WTC11 (cell line): Measurements from ENCODE around the gene PRAME. TPM values are rescaled to one million over a fixed set of nuclear protein-coding genes. Genes with fewer than 3 reads are reported as not detected.

Experiments used
- ATAC-seq: fragments of 200-7000 bp; cut with Tn5 transposase; 2 replicates; pipeline ENCODE4 v1.10.0; 2021; ENCODE audit warnings: mild to moderate bottlenecking, moderate library complexity
- CTCF ChIA-PET: fragments of 300-600 bp; sonication (Branson Sonifier 250); formaldehyde crosslinking; loops from one replicate; lab custom pipeline; 2021; ENCODE audit warnings: antibody characterized with exemption; lab: Charles Lee
- POLR2A ChIA-PET: fragments of 350-600 bp; sonication (Branson Sonifier 250); formaldehyde crosslinking; loops from one replicate; lab custom pipeline; 2021; ENCODE audit warnings: antibody characterized with exemption; lab: Charles Lee
- DNase-seq: peaks from one replicate; pipeline ENCODE4 v3.0.0; 2021; ENCODE audit warnings: low spot score
- H3K27ac Mint-ChIP-seq: 2 replicates; pipeline ENCODE4 v1.8.0; 2021; ENCODE audit warnings: mixed read lengths
- H3K27me3 Mint-ChIP-seq: 2 replicates; pipeline ENCODE4 v1.8.0; 2021; ENCODE audit warnings: low read depth, mild to moderate bottlenecking, moderate library complexity, mixed read lengths
- H3K36me3 Mint-ChIP-seq: 2 replicates; pipeline ENCODE4 v1.8.0; 2021; ENCODE audit warnings: mixed read lengths
- H3K4me1 Mint-ChIP-seq: 2 replicates; pipeline ENCODE4 v1.8.0; 2022; ENCODE audit warnings: mixed read lengths
- H3K4me3 Mint-ChIP-seq: 2 replicates; pipeline ENCODE4 v1.8.0; 2021; ENCODE audit warnings: mild to moderate bottlenecking, moderate library complexity, mixed read lengths
- H3K9me3 Mint-ChIP-seq: 2 replicates; pipeline ENCODE4 v1.8.0; 2021; ENCODE audit warnings: mixed read lengths
- EMX1 ChIP-seq: fragments of 250-450 bp; sonication (Bioruptor Pico); IDR thresholded peaks from 2 replicates; pipeline ENCODE4 v1.8.0; 2021; ENCODE audit warnings: mild to moderate bottlenecking
- ESRRA ChIP-seq: sonication (generic); formaldehyde crosslinking; IDR thresholded peaks from 2 replicates; pipeline ENCODE4 v1.8.1; 2022; ENCODE audit warnings: mild to moderate bottlenecking, missing genetic modification reagents, borderline replicate concordance
- ETV6 ChIP-seq: sonication (generic); formaldehyde crosslinking; IDR thresholded peaks from 2 replicates; pipeline ENCODE4 v1.8.1; 2022; ENCODE audit warnings: mild to moderate bottlenecking, missing genetic modification reagents
- FOXP4 ChIP-seq: sonication (generic); formaldehyde crosslinking; IDR thresholded peaks from 2 replicates; pipeline ENCODE4 v1.8.0; 2022; ENCODE audit warnings: mild to moderate bottlenecking, missing genetic modification reagents
- IRF1 ChIP-seq: sonication (generic); formaldehyde crosslinking; IDR thresholded peaks from 2 replicates; pipeline ENCODE4 v1.8.0; 2023; ENCODE audit warnings: missing genetic modification reagents
- IRF2 ChIP-seq: sonication (generic); formaldehyde crosslinking; IDR thresholded peaks from 2 replicates; pipeline ENCODE4 v1.8.0; 2022; ENCODE audit warnings: low read depth, missing genetic modification reagents, borderline replicate concordance
- MYBL2 ChIP-seq: sonication (generic); formaldehyde crosslinking; IDR thresholded peaks from 2 replicates; pipeline ENCODE4 v1.8.1; 2023; ENCODE audit warnings: mild to moderate bottlenecking, moderate library complexity, missing genetic modification reagents
- NFYB ChIP-seq: sonication (generic); formaldehyde crosslinking; conservative IDR thresholded peaks from 2 replicates; pipeline ENCODE4 v1.8.0; 2022; ENCODE audit warnings: low read depth, missing genetic modification reagents
- NR2C2 ChIP-seq: sonication (generic); formaldehyde crosslinking; IDR thresholded peaks from 2 replicates; pipeline ENCODE4 v1.8.0; 2022; ENCODE audit warnings: mild to moderate bottlenecking, missing genetic modification reagents
- NR3C1 ChIP-seq: sonication (generic); formaldehyde crosslinking; conservative IDR thresholded peaks from 2 replicates; pipeline ENCODE4 v1.8.1; 2023; ENCODE audit warnings: low read depth, mild to moderate bottlenecking, missing genetic modification reagents
- SMAD4 ChIP-seq: sonication (generic); formaldehyde crosslinking; IDR thresholded peaks from 2 replicates; pipeline ENCODE4 v1.8.0; 2022; ENCODE audit warnings: mild to moderate bottlenecking, missing genetic modification reagents
- TCF7 ChIP-seq: sonication (generic); formaldehyde crosslinking; IDR thresholded peaks from 2 replicates; pipeline ENCODE4 v1.8.0; 2022; ENCODE audit warnings: mild to moderate bottlenecking, low read depth, missing genetic modification reagents, moderate library complexity
- TEAD4 ChIP-seq: sonication (generic); formaldehyde crosslinking; IDR thresholded peaks from 2 replicates; pipeline ENCODE4 v1.8.0; 2022; ENCODE audit warnings: mild to moderate bottlenecking, missing genetic modification reagents
- USF2 ChIP-seq: sonication (generic); formaldehyde crosslinking; IDR thresholded peaks from 2 replicates; pipeline ENCODE4 v1.8.1; 2023; ENCODE audit warnings: mild to moderate bottlenecking, missing genetic modification reagents, moderate library complexity
- ZNF671 ChIP-seq: fragments of 250-450 bp; sonication (Bioruptor Pico); IDR thresholded peaks from 2 replicates; pipeline ENCODE4 v1.8.0; 2021; ENCODE audit warnings: mild to moderate bottlenecking
- ZSCAN18 ChIP-seq: fragments of 250-450 bp; sonication (Bioruptor Pico); IDR thresholded peaks from 2 replicates; pipeline ENCODE4 v2.1.2; 2022; ENCODE audit warnings: mild to moderate bottlenecking, moderate library complexity
- total RNA-seq: library from RNA; stranded (reverse); gene quantifications from 3 replicates; pipeline ENCODE4 v1.2.3, GENCODE V29; 2021
- TF ChIP-seq, protein P1 (sequence below): sonication (generic); formaldehyde crosslinking; IDR thresholded peaks from 2 replicates; pipeline ENCODE4 v1.8.1; 2023; ENCODE audit warnings: mild to moderate bottlenecking, missing genetic modification reagents
- TF ChIP-seq, protein P2 (sequence below): fragments of 250-450 bp; sonication (Bioruptor Pico); conservative IDR thresholded peaks from 2 replicates; pipeline ENCODE4 v1.9.0; 2021; ENCODE audit warnings: mild to moderate bottlenecking

The PRAME gene
- total RNA-seq, 1 experiment from 2014 or later, result 1.5 TPM

- no peaks in the 10 kb centered on the region for H3K9me3 Mint-ChIP-seq
- no peak overlapping the region for H3K27ac Mint-ChIP-seq
- ChIA-PET CTCF (interaction anchor here (0.6 to 6.9 kb wide), 11 partner anchors 12 to 166 kb away, joined by 3 to 103 read pairs (median 16); partner anchors contain the start of gene PRAME), POLR2A (no interaction called here)
- H3K4me3 Mint-ChIP-seq, result no peak overlapping the region
- no peaks in the 10 kb centered on the region for H3K4me1 Mint-ChIP-seq
- no peak for TF ChIP-seq TEAD4 (CRISPR knock-in tag)
- no peak for TF ChIP-seq IRF1 (CRISPR knock-in tag)
- TF ChIP-seq ETV6, result no peak
- no peak for TF ChIP-seq MYBL2
- no peak for TF ChIP-seq NR3C1 (CRISPR knock-in tag)
- TF ChIP-seq EMX1 (CRISPR knock-in tag), result no peak
- no peak for TF ChIP-seq FOXP4 (CRISPR knock-in tag)
- TF ChIP-seq, protein P1, sequence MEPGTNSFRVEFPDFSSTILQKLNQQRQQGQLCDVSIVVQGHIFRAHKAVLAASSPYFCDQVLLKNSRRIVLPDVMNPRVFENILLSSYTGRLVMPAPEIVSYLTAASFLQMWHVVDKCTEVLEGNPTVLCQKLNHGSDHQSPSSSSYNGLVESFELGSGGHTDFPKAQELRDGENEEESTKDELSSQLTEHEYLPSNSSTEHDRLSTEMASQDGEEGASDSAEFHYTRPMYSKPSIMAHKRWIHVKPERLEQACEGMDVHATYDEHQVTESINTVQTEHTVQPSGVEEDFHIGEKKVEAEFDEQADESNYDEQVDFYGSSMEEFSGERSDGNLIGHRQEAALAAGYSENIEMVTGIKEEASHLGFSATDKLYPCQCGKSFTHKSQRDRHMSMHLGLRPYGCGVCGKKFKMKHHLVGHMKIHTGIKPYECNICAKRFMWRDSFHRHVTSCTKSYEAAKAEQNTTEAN (CRISPR knock-in tag), result no peak
- TF ChIP-seq ZSCAN18 (CRISPR knock-in tag), result no peak
- no peak for TF ChIP-seq USF2 (CRISPR knock-in tag)
- TF ChIP-seq NR2C2 (CRISPR knock-in tag), result no peak
- TF ChIP-seq ESRRA (CRISPR knock-in tag), result no peak
- TF ChIP-seq SMAD4 (CRISPR knock-in tag), result no peak
- no peak for TF ChIP-seq NFYB
- TF ChIP-seq TCF7 (CRISPR knock-in tag), result no peak
- no peak for TF ChIP-seq IRF2 (CRISPR knock-in tag)
- no peak for TF ChIP-seq ZNF671 (CRISPR knock-in tag)
- TF ChIP-seq, protein P2, sequence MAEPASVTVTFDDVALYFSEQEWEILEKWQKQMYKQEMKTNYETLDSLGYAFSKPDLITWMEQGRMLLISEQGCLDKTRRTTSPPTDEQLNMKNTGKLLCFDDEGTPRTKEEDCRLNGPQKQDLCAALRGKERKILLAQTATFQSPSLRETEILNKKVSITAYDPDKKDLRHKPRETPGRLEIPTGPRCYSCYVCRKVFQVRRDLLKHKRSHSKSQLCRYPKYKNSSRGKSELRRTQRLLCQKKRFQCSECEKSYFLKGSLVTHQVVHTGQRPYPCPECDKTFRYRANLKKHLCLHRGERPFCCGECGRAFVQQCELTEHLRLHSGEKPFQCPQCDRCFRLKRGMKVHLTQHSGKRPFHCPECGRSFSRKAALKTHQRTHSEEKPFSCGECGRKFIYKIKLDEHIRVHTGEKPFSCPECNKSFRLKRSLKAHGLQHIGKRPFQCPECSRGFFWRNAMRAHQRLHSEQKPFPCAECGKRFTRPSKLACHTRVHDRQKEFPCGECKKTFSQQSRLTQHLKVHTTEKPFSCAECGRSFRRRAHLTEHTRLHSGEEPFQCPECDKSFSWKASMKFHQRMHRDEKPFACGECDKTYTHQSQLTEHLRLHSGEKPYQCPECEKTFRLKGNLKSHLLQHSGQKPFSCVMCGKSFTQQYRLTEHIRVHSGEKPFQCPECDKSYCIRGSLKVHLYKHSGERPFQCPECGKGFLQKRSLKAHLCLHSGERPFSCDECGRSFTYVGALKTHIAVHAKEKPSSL (CRISPR knock-in tag), result no peak
- DNase-seq (no peak), ATAC-seq (no peak)
- H3K27me3 Mint-ChIP-seq, result peaks cover 94% of the 10 kb centered on the region
- H3K36me3 Mint-ChIP-seq, result no peaks in the 10 kb centered on the region
These were observed 29.6 kb upstream of the PRAME start for GRCh38 chr22:22588485-22589164.
